WTC11 (cell line): ENCODE data around the gene TTLL12. TPM values are rescaled to one million over a fixed set of nuclear protein-coding genes. Genes with fewer than 3 reads are reported as not detected.
A peak's percentile ranks its signal among the peaks of the same experiment; 100 is the strongest.

Source experiments
- ATAC-seq: fragments of 200-7000 bp; cut with Tn5 transposase; 2 replicates; pipeline ENCODE4 v1.10.0; 2021; ENCODE audit warnings: mild to moderate bottlenecking, moderate library complexity
- CTCF ChIA-PET: fragments of 300-600 bp; sonication (Branson Sonifier 250); formaldehyde crosslinking; loops from one replicate; lab custom pipeline; 2021; ENCODE audit warnings: antibody characterized with exemption; lab: Charles Lee
- POLR2A ChIA-PET: fragments of 350-600 bp; sonication (Branson Sonifier 250); formaldehyde crosslinking; loops from one replicate; lab custom pipeline; 2021; ENCODE audit warnings: antibody characterized with exemption; lab: Charles Lee
- DNase-seq: peaks from one replicate; pipeline ENCODE4 v3.0.0; 2021; ENCODE audit warnings: low spot score
- H3K27ac Mint-ChIP-seq: 2 replicates; pipeline ENCODE4 v1.8.0; 2021; ENCODE audit warnings: mixed read lengths
- H3K27me3 Mint-ChIP-seq: 2 replicates; pipeline ENCODE4 v1.8.0; 2021; ENCODE audit warnings: low read depth, mild to moderate bottlenecking, moderate library complexity, mixed read lengths
- H3K36me3 Mint-ChIP-seq: 2 replicates; pipeline ENCODE4 v1.8.0; 2021; ENCODE audit warnings: mixed read lengths
- H3K4me1 Mint-ChIP-seq: 2 replicates; pipeline ENCODE4 v1.8.0; 2022; ENCODE audit warnings: mixed read lengths
- H3K4me3 Mint-ChIP-seq: 2 replicates; pipeline ENCODE4 v1.8.0; 2021; ENCODE audit warnings: mild to moderate bottlenecking, moderate library complexity, mixed read lengths
- H3K9me3 Mint-ChIP-seq: 2 replicates; pipeline ENCODE4 v1.8.0; 2021; ENCODE audit warnings: mixed read lengths
- FOXJ3 ChIP-seq: sonication (generic); formaldehyde crosslinking; IDR thresholded peaks from 2 replicates; pipeline ENCODE4 v1.9.0; 2021; ENCODE audit warnings: missing genetic modification reagents, mild to moderate bottlenecking, borderline replicate concordance
- GRHL2 ChIP-seq: fragments of 250-450 bp; sonication (Bioruptor Pico); IDR thresholded peaks from 2 replicates; pipeline ENCODE4 v1.8.0; 2022; ENCODE audit warnings: mild to moderate bottlenecking, moderate library complexity; ENCODE audit not compliant: insufficient replicate concordance, severe bottlenecking
- MAX ChIP-seq: sonication (generic); formaldehyde crosslinking; IDR thresholded peaks from 2 replicates; pipeline ENCODE4 v1.8.0; 2022; ENCODE audit warnings: mild to moderate bottlenecking, missing genetic modification reagents
- RELA ChIP-seq: sonication (generic); formaldehyde crosslinking; IDR thresholded peaks from 2 replicates; pipeline ENCODE4 v1.8.1; 2022; ENCODE audit warnings: missing genetic modification reagents, mild to moderate bottlenecking, borderline replicate concordance
- RORB ChIP-seq: fragments of 250-450 bp; sonication (Bioruptor Pico); IDR thresholded peaks from 2 replicates; pipeline ENCODE4 v1.9.0; 2021; ENCODE audit warnings: mild to moderate bottlenecking
- SMAD3 ChIP-seq: sonication (generic); formaldehyde crosslinking; IDR thresholded peaks from 2 replicates; pipeline ENCODE4 v1.8.0; 2022; ENCODE audit warnings: missing genetic modification reagents, mild to moderate bottlenecking, borderline replicate concordance
- SP1 ChIP-seq: sonication (generic); formaldehyde crosslinking; conservative IDR thresholded peaks from 2 replicates; pipeline ENCODE4 v1.8.1; 2022; ENCODE audit warnings: missing genetic modification reagents
- ZNF263 ChIP-seq: sonication (generic); formaldehyde crosslinking; IDR thresholded peaks from 2 replicates; pipeline ENCODE4 v1.8.1; 2022; ENCODE audit warnings: low read depth, mild to moderate bottlenecking, moderate library complexity, missing genetic modification reagents
- ZNF423 ChIP-seq: fragments of 250-450 bp; sonication (Bioruptor Pico); IDR thresholded peaks from 2 replicates; pipeline ENCODE4 v2.1.2; 2022; ENCODE audit warnings: mild to moderate bottlenecking, moderate library complexity
- ZNF532 ChIP-seq: fragments of 250-450 bp; sonication (Bioruptor Pico); IDR thresholded peaks from 2 replicates; pipeline ENCODE4 v1.9.0; 2021; ENCODE audit warnings: mild to moderate bottlenecking, borderline replicate concordance
- total RNA-seq: library from RNA; stranded (reverse); gene quantifications from 3 replicates; pipeline ENCODE4 v1.2.3, GENCODE V29; 2021
- TF ChIP-seq, protein P1 (sequence below): sonication (generic); formaldehyde crosslinking; IDR thresholded peaks from 2 replicates; pipeline ENCODE4 v1.8.1; 2023; ENCODE audit warnings: mild to moderate bottlenecking, missing genetic modification reagents, moderate library complexity
- TF ChIP-seq, protein P2 (sequence below): sonication (generic); formaldehyde crosslinking; IDR thresholded peaks from 2 replicates; pipeline ENCODE4 v1.8.1; 2023; ENCODE audit warnings: mild to moderate bottlenecking, missing genetic modification reagents
- TF ChIP-seq, protein P3 (sequence below): sonication (generic); formaldehyde crosslinking; IDR thresholded peaks from 2 replicates; pipeline ENCODE4 v1.8.0; 2023; ENCODE audit warnings: missing genetic modification reagents

The TTLL12 gene
- total RNA-seq, 1 experiment from 2014 or later = 134 TPM

GRCh38 chr22:43170131-43170480 lies 16.8 kb downstream of the TTLL12 start:
- no peaks in the 10 kb centered on the region for H3K9me3 Mint-ChIP-seq
- H3K4me3 Mint-ChIP-seq = no peak overlapping the region
- H3K27ac Mint-ChIP-seq = peak overlapping the region; percentile 53; the same call in 1 of the 2 replicates
- H3K27me3 Mint-ChIP-seq = no peaks in the 10 kb centered on the region
- no peak for ATAC-seq
- ChIA-PET CTCF (interaction anchor here (1.8 kb wide), 1 partner anchor 59 kb away, joined by 6 read pairs; no protein-coding TSS in a partner anchor), POLR2A (interaction anchor here (0.6 kb wide), 1 partner anchor 296 kb away, joined by 3 read pairs; no protein-coding TSS in a partner anchor)
- peaks cover 44% of the 10 kb centered on the region for H3K36me3 Mint-ChIP-seq
- H3K4me1 Mint-ChIP-seq = no peaks in the 10 kb centered on the region
- no peak for TF ChIP-seq GRHL2 (CRISPR knock-in tag)
- no peak for TF ChIP-seq RELA (CRISPR knock-in tag)
- no peak for DNase-seq

GRCh38 chr22:43169310-43170130 lies 17.4 kb downstream of the TTLL12 start:
- Mint-ChIP-seq H3K27me3 (no peaks in the 10 kb centered on the region), H3K4me1 (no peaks in the 10 kb centered on the region), H3K36me3 (peaks cover 44% of the 10 kb centered on the region), H3K4me3 (no peak overlapping the region), H3K9me3 (no peaks in the 10 kb centered on the region), H3K27ac (no peak overlapping the region)
- CTCF ChIA-PET = interaction anchor here (0.7 to 1.8 kb wide), 2 partner anchors 59 to 104 kb away, joined by 3 to 6 read pairs; no protein-coding TSS in a partner anchor
- TF ChIP-seq MAX (CRISPR knock-in tag) (no peak), RORB (no peak), SP1 (CRISPR knock-in tag) (no peak), ZNF263 (CRISPR knock-in tag) (no peak), FOXJ3 (CRISPR knock-in tag) (no peak), ZNF423 (no peak), SMAD3 (CRISPR knock-in tag) (no peak), ZNF532 (CRISPR knock-in tag) (no peak)
- TF ChIP-seq, protein P1, sequence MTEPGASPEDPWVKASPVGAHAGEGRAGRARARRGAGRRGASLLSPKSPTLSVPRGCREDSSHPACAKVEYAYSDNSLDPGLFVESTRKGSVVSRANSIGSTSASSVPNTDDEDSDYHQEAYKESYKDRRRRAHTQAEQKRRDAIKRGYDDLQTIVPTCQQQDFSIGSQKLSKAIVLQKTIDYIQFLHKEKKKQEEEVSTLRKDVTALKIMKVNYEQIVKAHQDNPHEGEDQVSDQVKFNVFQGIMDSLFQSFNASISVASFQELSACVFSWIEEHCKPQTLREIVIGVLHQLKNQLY = no peak
- TF ChIP-seq, protein P2, sequence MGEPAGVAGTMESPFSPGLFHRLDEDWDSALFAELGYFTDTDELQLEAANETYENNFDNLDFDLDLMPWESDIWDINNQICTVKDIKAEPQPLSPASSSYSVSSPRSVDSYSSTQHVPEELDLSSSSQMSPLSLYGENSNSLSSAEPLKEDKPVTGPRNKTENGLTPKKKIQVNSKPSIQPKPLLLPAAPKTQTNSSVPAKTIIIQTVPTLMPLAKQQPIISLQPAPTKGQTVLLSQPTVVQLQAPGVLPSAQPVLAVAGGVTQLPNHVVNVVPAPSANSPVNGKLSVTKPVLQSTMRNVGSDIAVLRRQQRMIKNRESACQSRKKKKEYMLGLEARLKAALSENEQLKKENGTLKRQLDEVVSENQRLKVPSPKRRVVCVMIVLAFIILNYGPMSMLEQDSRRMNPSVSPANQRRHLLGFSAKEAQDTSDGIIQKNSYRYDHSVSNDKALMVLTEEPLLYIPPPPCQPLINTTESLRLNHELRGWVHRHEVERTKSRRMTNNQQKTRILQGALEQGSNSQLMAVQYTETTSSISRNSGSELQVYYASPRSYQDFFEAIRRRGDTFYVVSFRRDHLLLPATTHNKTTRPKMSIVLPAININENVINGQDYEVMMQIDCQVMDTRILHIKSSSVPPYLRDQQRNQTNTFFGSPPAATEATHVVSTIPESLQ (CRISPR knock-in tag) = no peak
- TF ChIP-seq, protein P3, sequence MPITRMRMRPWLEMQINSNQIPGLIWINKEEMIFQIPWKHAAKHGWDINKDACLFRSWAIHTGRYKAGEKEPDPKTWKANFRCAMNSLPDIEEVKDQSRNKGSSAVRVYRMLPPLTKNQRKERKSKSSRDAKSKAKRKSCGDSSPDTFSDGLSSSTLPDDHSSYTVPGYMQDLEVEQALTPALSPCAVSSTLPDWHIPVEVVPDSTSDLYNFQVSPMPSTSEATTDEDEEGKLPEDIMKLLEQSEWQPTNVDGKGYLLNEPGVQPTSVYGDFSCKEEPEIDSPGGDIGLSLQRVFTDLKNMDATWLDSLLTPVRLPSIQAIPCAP (CRISPR knock-in tag) = no peak
- POLR2A ChIA-PET = interaction anchor here (0.6 kb wide), 1 partner anchor 295 kb away, joined by 3 read pairs; no protein-coding TSS in a partner anchor
- ATAC-seq = no peak
- no peak for DNase-seq
